ENCODE data around the gene ZNF391. TPM values are rescaled to one million over a fixed set of nuclear protein-coding genes. Genes with fewer than 3 reads are reported as not detected.
A peak's percentile ranks its signal among the peaks of the same experiment; 100 is the strongest.

The ZNF391 gene
- total RNA-seq, 1 donor from 2014 or later = 2.1 TPM

- no peak overlapping the region for H3K27ac ChIP-seq (ENCODE audit: low read depth, low read length)
- H3K27me3 ChIP-seq (ENCODE audit: control insufficient read depth in 3 of 3, insufficient read depth in 3 of 3, low read length in 3 of 3) = no peaks in the 10 kb centered on the region
- H3K9me3 ChIP-seq (ENCODE audit: control insufficient read depth in 3 of 3, low read length in 3 of 3) = peaks cover 5 to 12% (median 10%) of the 10 kb centered on the region in 3 donors
- no peak overlapping the region for H3K9ac ChIP-seq (ENCODE audit: low read depth in 1 of 3, low read length in 3 of 3)
- no peak overlapping the region for H3K4me3 ChIP-seq (ENCODE audit: low read length in 3 of 3)
- peaks cover 0 to 2% (median 0%) of the 10 kb centered on the region in 3 donors for H3K36me3 ChIP-seq (ENCODE audit: control insufficient read depth in 3 of 3, insufficient read depth in 3 of 3, low read length in 3 of 3)
- no peaks in the 10 kb centered on the region for H3K4me1 ChIP-seq (ENCODE audit: control insufficient read depth in 3 of 3, insufficient read depth in 3 of 3, low read length in 3 of 3)
These were observed 54.4 kb downstream of the ZNF391 start for GRCh38 chr6:27442932-27443331.

DNA sequence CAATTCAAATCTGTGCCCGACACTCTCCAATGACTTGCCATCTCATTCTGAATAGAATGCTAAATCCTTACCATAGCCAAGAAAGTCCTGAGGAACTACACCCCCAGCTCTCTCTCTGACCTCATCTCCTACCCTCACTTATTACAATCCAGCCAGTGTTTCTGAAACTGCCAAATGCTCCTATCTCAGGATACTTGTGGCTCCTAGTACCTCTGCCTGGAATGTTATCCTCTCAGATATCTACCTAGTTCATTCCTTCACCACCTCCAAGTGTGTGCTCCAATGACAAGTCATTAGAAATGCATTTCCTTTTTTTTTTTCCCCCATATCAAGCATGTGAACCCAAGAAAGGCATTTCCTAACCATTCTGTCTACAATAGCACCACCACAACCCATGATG, 59.9 kb downstream of the ZNF391 start:
- H3K9ac ChIP-seq (ENCODE audit: low read depth in 1 of 3, low read length in 3 of 3) = no peak overlapping the region
- no peaks in the 10 kb centered on the region for H3K4me1 ChIP-seq (ENCODE audit: control insufficient read depth in 3 of 3, insufficient read depth in 3 of 3, low read length in 3 of 3)
- peaks cover 26 to 57% (median 28%) of the 10 kb centered on the region in 3 donors for H3K9me3 ChIP-seq (ENCODE audit: control insufficient read depth in 3 of 3, low read length in 3 of 3)
- no peak overlapping the region for H3K27ac ChIP-seq (ENCODE audit: low read depth, low read length)
- H3K36me3 ChIP-seq (ENCODE audit: control insufficient read depth in 3 of 3, insufficient read depth in 3 of 3, low read length in 3 of 3) = peaks cover 25 to 32% (median 30%) of the 10 kb centered on the region in 3 donors
- H3K27me3 ChIP-seq (ENCODE audit: control insufficient read depth in 3 of 3, insufficient read depth in 3 of 3, low read length in 3 of 3) = no peaks in the 10 kb centered on the region
- H3K4me3 ChIP-seq (ENCODE audit: low read length in 3 of 3) = peak overlapping the region in 1 of 3 donors; percentile 20

GRCh38 chr6:27451660-27452390, 63.3 kb downstream of the ZNF391 start:
- Histone ChIP-seq H3K9ac (ENCODE audit: low read depth in 1 of 3, low read length in 3 of 3) (no peak overlapping the region), H3K27ac (ENCODE audit: low read depth, low read length) (no peak overlapping the region), H3K36me3 (ENCODE audit: control insufficient read depth in 3 of 3, insufficient read depth in 3 of 3, low read length in 3 of 3) (peaks cover 50 to 63% (median 59%) of the 10 kb centered on the region in 3 donors), H3K4me3 (ENCODE audit: low read length in 3 of 3) (peak overlapping the region in 2 of 3 donors; percentile 2 to 18), H3K4me1 (ENCODE audit: control insufficient read depth in 3 of 3, insufficient read depth in 3 of 3, low read length in 3 of 3) (no peaks in the 10 kb centered on the region), H3K27me3 (ENCODE audit: control insufficient read depth in 3 of 3, insufficient read depth in 3 of 3, low read length in 3 of 3) (no peaks in the 10 kb centered on the region), H3K9me3 (ENCODE audit: control insufficient read depth in 3 of 3, low read length in 3 of 3) (peaks cover 25 to 65% (median 29%) of the 10 kb centered on the region in 3 donors)

GRCh38 chr6:27452496-27452897, 63.9 kb downstream of the ZNF391 start:
- Histone ChIP-seq H3K27ac (ENCODE audit: low read depth, low read length) (no peak overlapping the region), H3K36me3 (ENCODE audit: control insufficient read depth in 3 of 3, insufficient read depth in 3 of 3, low read length in 3 of 3) (peaks cover 55 to 70% (median 65%) of the 10 kb centered on the region in 3 donors), H3K4me1 (ENCODE audit: control insufficient read depth in 3 of 3, insufficient read depth in 3 of 3, low read length in 3 of 3) (no peaks in the 10 kb centered on the region), H3K9ac (ENCODE audit: low read depth in 1 of 3, low read length in 3 of 3) (no peak overlapping the region), H3K9me3 (ENCODE audit: control insufficient read depth in 3 of 3, low read length in 3 of 3) (peaks cover 25 to 68% (median 29%) of the 10 kb centered on the region in 3 donors), H3K4me3 (ENCODE audit: low read length in 3 of 3) (peak overlapping the region in 2 of 3 donors; percentile 2 to 39), H3K27me3 (ENCODE audit: control insufficient read depth in 3 of 3, insufficient read depth in 3 of 3, low read length in 3 of 3) (no peaks in the 10 kb centered on the region)

Small RNAs within 50 kb of the gene (small RNA-seq; reads per million reads assigned to genes)
- not detected for gene MCFD2P1

Other genes with a start within 250 kb of the ZNF391 start
- 1.6 TPM for gene PRSS16, start 141.1 kb upstream of the ZNF391 start, total RNA-seq
- not detected for gene POM121L2, start 76.5 kb upstream of the ZNF391 start, total RNA-seq
- 11.5 TPM for gene ZNF184, start 84.3 kb downstream of the ZNF391 start, total RNA-seq